Measurements from ENCODE around the gene GNG8. TPM values are rescaled to one million over a fixed set of nuclear protein-coding genes. Genes with fewer than 3 reads are reported as not detected.

GNG8 gene
- total RNA-seq, 1 experiment from 2014 or later: not detected

DNA sequence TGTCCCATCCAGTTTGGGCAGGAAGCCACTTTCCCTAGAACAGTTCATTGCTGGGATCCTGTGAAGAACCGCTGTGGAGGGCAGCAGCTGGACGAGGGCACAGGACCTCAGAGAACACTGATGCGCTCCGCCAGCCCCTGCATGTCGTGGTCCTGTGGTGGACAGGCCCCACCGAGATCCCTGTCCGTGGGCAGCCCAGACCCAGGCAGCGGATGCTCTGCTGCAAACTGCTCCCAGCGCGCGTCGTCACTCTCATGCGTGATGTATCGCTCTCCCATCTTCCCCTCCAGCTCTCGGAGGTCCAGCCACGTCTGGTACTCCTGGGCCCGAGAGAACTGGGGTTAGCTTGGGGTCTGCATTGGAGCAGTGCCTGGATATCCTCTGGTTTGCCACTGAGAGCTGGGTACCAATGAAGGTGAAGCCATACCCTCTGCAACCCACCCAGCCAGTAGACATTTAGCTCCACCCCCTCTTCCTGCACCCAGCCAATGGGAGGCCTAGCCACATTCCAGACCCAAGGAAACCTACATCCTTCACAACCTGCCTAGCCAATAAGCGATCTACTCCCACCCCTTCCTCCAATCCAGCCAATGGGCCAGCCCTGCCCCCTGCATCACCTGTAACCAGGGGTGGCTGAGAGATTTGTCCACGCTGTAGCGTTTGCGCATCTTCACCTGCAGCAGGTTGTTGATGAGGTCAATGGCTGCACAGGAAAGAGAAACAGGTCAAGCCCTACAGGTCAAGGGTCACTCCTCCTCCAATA lies 38.6 kb upstream of the GNG8 start:
- Histone ChIP-seq H3K9me3 (no peaks in the 10 kb centered on the region), H3K27me3 (replicated peaks; ENCODE audit: control insufficient read depth, insufficient read depth, low read length) (no peaks in the 10 kb centered on the region), H3K36me3 (ENCODE audit: control insufficient read depth, insufficient read depth, low read length) (no peaks in the 10 kb centered on the region; the same call in 1 of the 2 replicates), H3K4me1 (no peaks in the 10 kb centered on the region), H3K4me3 (ENCODE audit: low read depth, low read length) (no peak overlapping the region)
- Mint-ChIP-seq H3K27ac (ENCODE audit: unreplicated experiment) (no peak overlapping the region), H3K9me3 (ENCODE audit: unreplicated experiment) (no peaks in the 10 kb centered on the region), H3K4me1 (ENCODE audit: low read depth, unreplicated experiment) (no peaks in the 10 kb centered on the region), H3K27me3 (ENCODE audit: insufficient read depth, unreplicated experiment) (no peaks in the 10 kb centered on the region), H3K4me3 (ENCODE audit: unreplicated experiment) (no peak overlapping the region), H3K36me3 (ENCODE audit: insufficient read depth, unreplicated experiment) (peaks cover 26% of the 10 kb centered on the region)
- ChIA-PET POLR2A (interaction anchor here (1.0 kb wide), 1 partner anchor 58 kb away, joined by 3 read pairs; no protein-coding TSS in a partner anchor), CTCF (interaction anchor here (0.6 to 0.8 kb wide), 2 partner anchors 13 to 27 kb away, joined by 3 to 4 read pairs; partner anchors contain the start of gene DACT3)
- intact Hi-C loops (cut with micrococcal nuclease; ENCODE audit: unreplicated experiment): no loop called here
- peak; percentile 77 to 82 for DNase-seq
- TF ChIP-seq CTCF (IDR thresholded peaks at IDR 0.05; ENCODE audit: insufficient read depth in 1 of 2, low read depth in 1 of 2, low read length in 1 of 2, severe bottlenecking in 1 of 2, unreplicated experiment in 1 of 2): no peak
- no TSS peak for BruUV-seq (replicated peaks)

- Mint-ChIP-seq H3K9me3 (ENCODE audit: unreplicated experiment) (no peaks in the 10 kb centered on the region), H3K27ac (ENCODE audit: unreplicated experiment) (no peak overlapping the region), H3K4me3 (ENCODE audit: unreplicated experiment) (no peak overlapping the region), H3K27me3 (ENCODE audit: insufficient read depth, unreplicated experiment) (no peaks in the 10 kb centered on the region), H3K36me3 (ENCODE audit: insufficient read depth, unreplicated experiment) (peaks cover 6% of the 10 kb centered on the region), H3K4me1 (ENCODE audit: low read depth, unreplicated experiment) (no peaks in the 10 kb centered on the region)
- Histone ChIP-seq H3K36me3 (ENCODE audit: control insufficient read depth, insufficient read depth, low read length) (no peaks in the 10 kb centered on the region), H3K4me3 (ENCODE audit: low read depth, low read length) (no peak overlapping the region), H3K27me3 (replicated peaks; ENCODE audit: control insufficient read depth, insufficient read depth, low read length) (no peaks in the 10 kb centered on the region), H3K9me3 (no peaks in the 10 kb centered on the region), H3K4me1 (no peaks in the 10 kb centered on the region)
- ChIA-PET CTCF (interaction anchor here (0.8 kb wide), 1 partner anchor 52 kb away, joined by 4 read pairs; no protein-coding TSS in a partner anchor), POLR2A (no interaction called here)
- no peak for DNase-seq
- intact Hi-C loops (cut with micrococcal nuclease; ENCODE audit: unreplicated experiment): no loop called here
- BruUV-seq (replicated peaks): no TSS peak
- no peak for TF ChIP-seq CTCF (IDR thresholded peaks at IDR 0.05; ENCODE audit: insufficient read depth in 1 of 2, low read depth in 1 of 2, low read length in 1 of 2, severe bottlenecking in 1 of 2, unreplicated experiment in 1 of 2)
These were observed 34.8 kb upstream of the GNG8 start for GRCh38 chr19:46670813-46671212.

DNA sequence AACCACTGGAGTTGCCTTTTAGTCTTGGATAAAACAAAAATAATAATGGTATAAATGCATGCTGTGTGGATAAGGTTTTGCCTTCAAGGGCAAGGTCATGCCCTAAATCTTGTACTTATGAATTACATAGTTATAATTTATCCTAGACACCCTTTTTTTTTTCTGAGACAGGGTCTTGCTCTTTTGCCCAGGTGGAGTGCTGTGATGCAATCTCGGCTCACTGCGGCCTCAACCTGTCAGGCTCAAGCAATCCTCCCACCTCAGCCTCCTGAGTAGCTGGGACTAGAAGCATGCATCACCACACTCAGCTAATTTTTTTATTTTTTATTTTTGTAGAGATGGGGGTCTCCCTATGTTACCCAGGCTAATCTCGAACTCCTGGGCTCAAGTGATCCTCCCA lies 32.7 kb upstream of the GNG8 start:
- Histone ChIP-seq H3K4me1 (no peaks in the 10 kb centered on the region), H3K9me3 (no peaks in the 10 kb centered on the region), H3K36me3 (ENCODE audit: control insufficient read depth, insufficient read depth, low read length) (no peaks in the 10 kb centered on the region), H3K4me3 (ENCODE audit: low read depth, low read length) (no peak overlapping the region), H3K27me3 (replicated peaks; ENCODE audit: control insufficient read depth, insufficient read depth, low read length) (no peaks in the 10 kb centered on the region)
- POLR2A ChIA-PET: no interaction called here
- H3K4me3 Mint-ChIP-seq (ENCODE audit: unreplicated experiment): no peak overlapping the region
- CTCF ChIA-PET: no interaction called here
- H3K27me3 Mint-ChIP-seq (ENCODE audit: insufficient read depth, unreplicated experiment): no peaks in the 10 kb centered on the region
- no peak for DNase-seq
- H3K27ac Mint-ChIP-seq (ENCODE audit: unreplicated experiment): no peak overlapping the region
- H3K4me1 Mint-ChIP-seq (ENCODE audit: low read depth, unreplicated experiment): no peaks in the 10 kb centered on the region
- intact Hi-C loops (cut with micrococcal nuclease; ENCODE audit: unreplicated experiment): no loop called here
- H3K9me3 Mint-ChIP-seq (ENCODE audit: unreplicated experiment): no peaks in the 10 kb centered on the region
- no peaks in the 10 kb centered on the region for H3K36me3 Mint-ChIP-seq (ENCODE audit: insufficient read depth, unreplicated experiment)
- BruUV-seq (replicated peaks): no TSS peak
- TF ChIP-seq CTCF (IDR thresholded peaks at IDR 0.05; ENCODE audit: insufficient read depth in 1 of 2, low read depth in 1 of 2, low read length in 1 of 2, severe bottlenecking in 1 of 2, unreplicated experiment in 1 of 2): no peak
